Smooth muscle cell (in vitro differentiated cells): ENCODE measurements around the gene C19orf33. TPM values are rescaled to one million over a fixed set of nuclear protein-coding genes. Genes with fewer than 3 reads are reported as not detected.

Experiments
- DNase-seq: peaks from one replicate; lab custom pipeline; 2025; ENCODE audit not compliant: unreplicated experiment; lab: John Stamatoyannopoulos, UW
- H2AFZ ChIP-seq: fragments of 200-600 bp; sonication (generic); 2 replicates; pipeline ENCODE4 v1.6.0; 2016; ENCODE audit warnings: antibody characterized with exemption, low read depth, mild to moderate bottlenecking
- H3F3A ChIP-seq: fragments of 200-600 bp; sonication (generic); 2 replicates; pipeline ENCODE4 v1.6.0; 2017; ENCODE audit warnings: antibody characterized with exemption, low read depth
- H3K27ac ChIP-seq: fragments of 200-600 bp; sonication (generic); 2 replicates; pipeline ENCODE4 v1.5.1; 2016; ENCODE audit warnings: low read depth, mild to moderate bottlenecking
- H3K27me3 ChIP-seq: fragments of 200-600 bp; sonication (generic); 2 replicates; pipeline ENCODE4 v1.6.1; 2016; ENCODE audit warnings: low read depth, mild to moderate bottlenecking
- H3K36me3 ChIP-seq: fragments of 200-600 bp; sonication (generic); 2 replicates; pipeline ENCODE4 v1.5.1; 2016; ENCODE audit warnings: low read depth
- H3K4me1 ChIP-seq: fragments of 200-600 bp; sonication (generic); 2 replicates; pipeline ENCODE4 v1.5.1; 2016; ENCODE audit warnings: low read depth
- H3K4me2 ChIP-seq: fragments of 200-600 bp; sonication (generic); 2 replicates; pipeline ENCODE4 v1.6.0; 2016; ENCODE audit warnings: mild to moderate bottlenecking
- H3K4me3 ChIP-seq: fragments of 200-600 bp; sonication (generic); 2 replicates; pipeline ENCODE4 v1.5.1; 2016; ENCODE audit warnings: mild to moderate bottlenecking
- H3K79me2 ChIP-seq: fragments of 200-600 bp; sonication (generic); 2 replicates; pipeline ENCODE4 v1.6.0; 2016; ENCODE audit warnings: low read depth, mild to moderate bottlenecking
- H3K9ac ChIP-seq: fragments of 200-600 bp; sonication (generic); 2 replicates; pipeline ENCODE4 v1.6.0; 2016; ENCODE audit warnings: low read depth
- H3K9me3 ChIP-seq: fragments of 200-600 bp; sonication (generic); replicated peaks from 2 replicates; pipeline ENCODE4 v1.5.1; 2016; ENCODE audit warnings: low read depth
- H4K20me1 ChIP-seq: fragments of 200-600 bp; sonication (generic); 2 replicates; pipeline ENCODE4 v1.6.0; 2016; ENCODE audit warnings: low read depth
- CTCF ChIP-seq: fragments of 200-600 bp; sonication (generic); IDR thresholded peaks from 2 replicates; pipeline ENCODE4 v1.5.1; 2017; ENCODE audit warnings: borderline replicate concordance, mild to moderate bottlenecking, antibody characterized with exemption; ENCODE audit not compliant: insufficient read depth, poor library complexity, severe bottlenecking
- WGBS: methylation state at CpG from one replicate; pipeline ENCODE4 v1.1.7; 2016; ENCODE audit warnings: low lambda C conversion rate; 5-methylcytosine and 5-hydroxymethylcytosine counted together
- polyA plus RNA-seq: library from polyadenylated mRNA; unstranded; fragments of >200 nt; fragmentation: Nextera tagmentation; extraction: Ambion mirVana; gene quantifications from 2 replicates; pipeline ENCODE4 v1.2.1, GENCODE V29; 2016
- total RNA-seq: library from RNA; depleted of rRNA; stranded (reverse); fragments of >200 nt; gene quantifications from 2 replicates; pipeline ENCODE4 v1.2.3, GENCODE V29; 2014

C19orf33 gene
- total and polyA plus RNA-seq, 2 experiments from 2014 or later: 22.1 to 136 TPM

- H3K4me3 ChIP-seq: peak within 1 kb of the TSS; percentile 59
- H3K4me1 ChIP-seq: peaks cover 14% of the 10 kb centered on the region
- H3K4me2 ChIP-seq: peak within 1 kb of the TSS; percentile 92
- peaks cover 7% of the 10 kb centered on the region for H4K20me1 ChIP-seq
- peaks cover 2% of the 10 kb centered on the region for H3K79me2 ChIP-seq
- H2AFZ ChIP-seq: peak within 1 kb of the TSS; percentile 93
- no peaks in the 10 kb centered on the region for H3K27me3 ChIP-seq
- 4% methylated on average over 75 of the region's 76 CpGs for WGBS
- H3K36me3 ChIP-seq: no peaks in the 10 kb centered on the region
- peaks cover 3% of the 10 kb centered on the region for H3F3A ChIP-seq
- no peak for TF ChIP-seq CTCF
- H3K9ac ChIP-seq: peak within 1 kb of the TSS; percentile 35
- H3K27ac ChIP-seq: peak within 1 kb of the TSS; percentile 47
- no peak for DNase-seq
- no peaks in the 10 kb centered on the region for H3K9me3 ChIP-seq
Observed at GRCh38 chr19:38319421-38320258, 15.6 kb downstream of the C19orf33 start, which contains the start of gene KCNK6. TSS of gene KCNK6 (plus strand) at chr19:38319845. CDS start at chr19:38319951, 106 bp downstream.

- peaks cover 3% of the 10 kb centered on the region for H3F3A ChIP-seq
- WGBS: 98% methylated on average over 3 of the region's 3 CpGs
- peak overlapping the region; percentile 47 for H3K27ac ChIP-seq
- H3K4me1 ChIP-seq: peaks cover 14% of the 10 kb centered on the region
- no peaks in the 10 kb centered on the region for H3K36me3 ChIP-seq
- no peaks in the 10 kb centered on the region for H3K79me2 ChIP-seq
- TF ChIP-seq CTCF: no peak
- H3K9ac ChIP-seq: no peak overlapping the region
- H4K20me1 ChIP-seq: peaks cover 7% of the 10 kb centered on the region
- H3K4me2 ChIP-seq: peak overlapping the region; percentile 92
- H3K27me3 ChIP-seq: no peaks in the 10 kb centered on the region
- no peak overlapping the region for H2AFZ ChIP-seq
- no peak for DNase-seq
- H3K9me3 ChIP-seq: no peaks in the 10 kb centered on the region
- H3K4me3 ChIP-seq: no peak overlapping the region
Observed at GRCh38 chr19:38320969-38321339, 16.9 kb downstream of the C19orf33 start.

GRCh38 chr19:38321646-38322196 is 17.7 kb downstream of the C19orf33 start:
- Histone ChIP-seq H3K4me2 (peak overlapping the region; percentile 92), H3K9ac (no peak overlapping the region), H3K4me1 (peaks cover 14% of the 10 kb centered on the region), H3K27ac (peak overlapping the region; percentile 47), H2AFZ (no peak overlapping the region), H3F3A (peaks cover 3% of the 10 kb centered on the region), H3K79me2 (no peaks in the 10 kb centered on the region), H3K27me3 (no peaks in the 10 kb centered on the region), H3K9me3 (no peaks in the 10 kb centered on the region), H3K36me3 (no peaks in the 10 kb centered on the region), H4K20me1 (peaks cover 7% of the 10 kb centered on the region), H3K4me3 (no peak overlapping the region)
- 35% methylated on average over 11 of the region's 11 CpGs for WGBS
- TF ChIP-seq CTCF: no peak
- no peak for DNase-seq

GRCh38 chr19:38323291-38323690 is 19.2 kb downstream of the C19orf33 start:
- peaks cover 14% of the 10 kb centered on the region for H3K4me1 ChIP-seq
- DNase-seq: no peak
- H2AFZ ChIP-seq: no peak overlapping the region
- no peaks in the 10 kb centered on the region for H3K36me3 ChIP-seq
- no peak overlapping the region for H3K4me2 ChIP-seq
- H3K79me2 ChIP-seq: no peaks in the 10 kb centered on the region
- H3F3A ChIP-seq: peaks cover 3% of the 10 kb centered on the region
- H3K27ac ChIP-seq: no peak overlapping the region
- H3K9me3 ChIP-seq: no peaks in the 10 kb centered on the region
- peaks cover 7% of the 10 kb centered on the region for H4K20me1 ChIP-seq
- no peaks in the 10 kb centered on the region for H3K27me3 ChIP-seq
- H3K4me3 ChIP-seq: no peak overlapping the region
- TF ChIP-seq CTCF: no peak
- 91% methylated on average over 7 of the region's 7 CpGs for WGBS
- no peak overlapping the region for H3K9ac ChIP-seq
